H1 (cell line): ENCODE data around the gene MMP17. TPM values are rescaled to one million over a fixed set of nuclear protein-coding genes. Genes with fewer than 3 reads are reported as not detected.

Experiments
- CTCF ChIA-PET: fragments of 300-600 bp; sonication (Branson Sonifier 250); formaldehyde crosslinking; loops from one replicate; lab custom pipeline; 2021; ENCODE audit not compliant: partially characterized antibody; lab: Charles Lee
- POLR2A ChIA-PET: fragments of 300-600 bp; sonication (Branson Sonifier 250); formaldehyde crosslinking; loops from one replicate; lab custom pipeline; 2021; ENCODE audit warnings: inconsistent platforms; ENCODE audit not compliant: partially characterized antibody; lab: Charles Lee
- DNase-seq, 2 experiments: peaks; one replicate each; pipeline versions ENCODE4 v3.0.0 to v3.0.0-alpha.2; 2010 to 2022; ENCODE audit warnings: low spot score in 2 of 2, low read depth in 1 of 2, mixed read lengths in 1 of 2
- FAIRE-seq: peaks from 2 replicates; lab custom pipeline; 2011; peaks lifted over from hg19 to GRCh38; lab: Jason Lieb, UNC
- H2AFZ ChIP-seq: 2 replicates; pipeline ENCODE4 v1.8.1; 2012; ENCODE audit warnings: low read length, inconsistent platforms
- H2AK5ac ChIP-seq: 2 replicates; pipeline ENCODE4 v1.6.1; 2013; ENCODE audit warnings: low read depth, low read length
- H2BK120ac ChIP-seq: replicated peaks from 2 replicates; pipeline ENCODE3; 2013; ENCODE audit warnings: low read depth, low read length, inconsistent platforms
- H2BK12ac ChIP-seq: 2 replicates; pipeline ENCODE4 v1.6.1; 2013; ENCODE audit warnings: low read depth, low read length
- H2BK15ac ChIP-seq: 2 replicates; pipeline ENCODE4 v1.6.1; 2013; ENCODE audit warnings: low read length
- H2BK20ac ChIP-seq: 2 replicates; pipeline ENCODE4 v1.6.1; 2013; ENCODE audit warnings: low read length
- H2BK5ac ChIP-seq: 2 replicates; pipeline ENCODE4 v1.6.1; 2013; ENCODE audit warnings: low read depth, low read length
- H3K14ac ChIP-seq: 2 replicates; pipeline ENCODE4 v1.6.1; 2013; ENCODE audit warnings: inconsistent platforms; ENCODE audit not compliant: insufficient read length
- H3K18ac ChIP-seq: 2 replicates; pipeline ENCODE4 v1.6.1; 2013; ENCODE audit warnings: low read length; ENCODE audit errors: extremely low read depth
- H3K23ac ChIP-seq: 2 replicates; pipeline ENCODE4 v1.6.1; 2013; ENCODE audit warnings: inconsistent platforms; ENCODE audit not compliant: insufficient read length
- H3K23me2 ChIP-seq: 2 replicates; pipeline ENCODE4 v1.6.1; 2013; ENCODE audit warnings: low read depth, low read length
- H3K27ac ChIP-seq: 2 replicates; pipeline ENCODE4 v1.6.1; 2011; ENCODE audit warnings: low read depth, low read length, inconsistent platforms
- H3K27me3 ChIP-seq, 4 experiments: replicated peaks in 1 of 4; 1 replicate in 1 of 4; 2 replicates in 3 of 4; pipeline versions ENCODE4 v1.6.1 to v1.8.1; 2011 to 2013; ENCODE audit warnings: low read length in 3 of 4, mild to moderate bottlenecking in 3 of 4, inconsistent platforms in 2 of 4, mixed read lengths in 2 of 4, moderate library complexity in 1 of 4; ENCODE audit not compliant: control insufficient read depth in 3 of 4, insufficient read depth in 3 of 4; ENCODE audit errors: extremely low read depth in 1 of 4
- H3K36me3 ChIP-seq, 4 experiments: 2 replicates each; pipeline versions ENCODE4 v1.6.1 to v1.8.1; 2011 to 2013; ENCODE audit warnings: mild to moderate bottlenecking in 4 of 4, low read length in 3 of 4, moderate library complexity in 2 of 4, control low read depth in 1 of 4, inconsistent platforms in 1 of 4; ENCODE audit not compliant: insufficient read depth in 4 of 4, control insufficient read depth in 2 of 4
- H3K4ac ChIP-seq: replicated peaks from 2 replicates; pipeline ENCODE3; 2013; ENCODE audit warnings: low read length, low read depth, mixed read lengths, inconsistent platforms; ENCODE audit not compliant: insufficient read length
- H3K4me1 ChIP-seq, 4 experiments: replicated peaks in 1 of 4; 1 replicate in 1 of 4; 2 replicates in 3 of 4; pipeline versions ENCODE4 v1.6.1 to v1.8.1; 2011 to 2013; ENCODE audit warnings: low read length in 3 of 4, inconsistent platforms in 2 of 4, mixed read lengths in 1 of 4; ENCODE audit not compliant: insufficient read depth in 4 of 4, control insufficient read depth in 3 of 4
- H3K4me2 ChIP-seq, 2 experiments: 2 replicates each; pipeline versions ENCODE4 v1.6.1 to v1.8.1; 2011 to 2013; ENCODE audit warnings: low read depth in 2 of 2, low read length in 2 of 2, control low read depth in 1 of 2, inconsistent platforms in 1 of 2, mild to moderate bottlenecking in 1 of 2; ENCODE audit not compliant: insufficient read depth in 1 of 2
- H3K4me3 ChIP-seq, 4 experiments: fragments of 200-600, 300-600 bp in 1 of 4; sonication (generic), shearing (Covaris generic), sonication (Bioruptor Twin) in 1 of 4; 2 replicates each; pipeline versions ENCODE4 v1.5.1 to v1.8.1; 2011 to 2016; ENCODE audit warnings: low read length in 4 of 4, low read depth in 3 of 4, control low read depth in 2 of 4, inconsistent platforms in 2 of 4, mild to moderate bottlenecking in 2 of 4, mixed read lengths in 1 of 4, moderate library complexity in 1 of 4; ENCODE audit not compliant: insufficient read depth in 2 of 4; ENCODE audit errors: extremely low read depth in 1 of 4
- H3K56ac ChIP-seq: replicated peaks from 2 replicates; pipeline ENCODE3; 2013; ENCODE audit warnings: low read depth, mild to moderate bottlenecking, mixed read lengths, low read length, inconsistent platforms; ENCODE audit not compliant: insufficient read length
- H3K79me1 ChIP-seq: 2 replicates; pipeline ENCODE4 v1.6.1; 2013; ENCODE audit warnings: low read depth, low read length, control low read depth
- H3K79me2 ChIP-seq, 2 experiments: 2 replicates each; pipeline versions ENCODE4 v1.6.1 to v1.8.1; 2012 to 2013; ENCODE audit warnings: low read length in 2 of 2, mild to moderate bottlenecking in 2 of 2, inconsistent platforms in 1 of 2; ENCODE audit not compliant: insufficient read depth in 2 of 2, control insufficient read depth in 1 of 2
- H3K9ac ChIP-seq, 4 experiments: replicated peaks in 1 of 4; 1 replicate in 1 of 4; 2 replicates in 3 of 4; pipeline versions ENCODE4 v1.6.1 to v1.8.1; 2011 to 2013; ENCODE audit warnings: low read depth in 3 of 4, low read length in 3 of 4, control low read depth in 2 of 4, mild to moderate bottlenecking in 2 of 4, moderate library complexity in 2 of 4, inconsistent platforms in 1 of 4; ENCODE audit errors: extremely low read depth in 1 of 4
- H3K9me3 ChIP-seq, 2 experiments: 2 replicates each; pipeline versions ENCODE4 v1.6.1 to v1.8.1; 2012 to 2013; ENCODE audit warnings: mild to moderate bottlenecking in 2 of 2, moderate library complexity in 2 of 2, control low read depth in 1 of 2, inconsistent platforms in 1 of 2, low read depth in 1 of 2, low read length in 1 of 2, mixed read lengths in 1 of 2; ENCODE audit not compliant: insufficient read depth in 2 of 2
- H4K20me1 ChIP-seq, 2 experiments: replicated peaks in 1 of 2; 2 replicates each; pipeline versions ENCODE3 to v1.8.1; 2011 to 2013; ENCODE audit warnings: inconsistent platforms in 2 of 2, low read length in 2 of 2, mild to moderate bottlenecking in 1 of 2; ENCODE audit not compliant: insufficient read depth in 2 of 2, control insufficient read depth in 1 of 2
- H4K5ac ChIP-seq: 2 replicates; pipeline ENCODE4 v1.6.1; 2013; ENCODE audit warnings: low read length, low read depth, mixed read lengths, inconsistent platforms; ENCODE audit not compliant: insufficient read length
- H4K8ac ChIP-seq: 2 replicates; pipeline ENCODE4 v1.8.0; 2013; ENCODE audit warnings: mild to moderate bottlenecking, moderate library complexity, low read length, inconsistent platforms; ENCODE audit not compliant: insufficient read depth; ENCODE audit errors: extremely low read depth
- H4K91ac ChIP-seq: replicated peaks from 2 replicates; pipeline ENCODE3; 2013; ENCODE audit warnings: low read length, mixed read lengths, inconsistent platforms; ENCODE audit not compliant: insufficient read length
- EZH2 ChIP-seq: fragments of 200-600 bp; sonication (generic); IDR thresholded peaks from 2 replicates; pipeline ENCODE4 v1.7.1; 2012; ENCODE audit warnings: low read depth, mild to moderate bottlenecking, moderate library complexity, low read length, inconsistent platforms; ENCODE audit not compliant: severe bottlenecking
- SP4 ChIP-seq: IDR thresholded peaks from 2 replicates; pipeline ENCODE4 v1.6.1; 2012; ENCODE audit warnings: low read length, inconsistent platforms
- WGBS, 2 experiments: shearing (Covaris generic) in 1 of 2; methylation state at CpG; one replicate each; pipeline versions ENCODE4 v1.1.6 to v1.1.7; 2013 to 2015; ENCODE audit warnings: low lambda C conversion rate in 2 of 2, mixed read lengths in 2 of 2, inconsistent platforms in 1 of 2, low coverage in 1 of 2, missing lambda C conversion rate in 1 of 2; ENCODE audit not compliant: insufficient replicate concordance in 2 of 2, insufficient coverage in 1 of 2, insufficient read length in 1 of 2; ENCODE audit errors: extremely low coverage in 1 of 2, missing lambda C conversion rate in 1 of 2; 5-methylcytosine and 5-hydroxymethylcytosine counted together
- polyA plus RNA-seq, 7 experiments: library from polyadenylated mRNA; depleted of rRNA in 3 of 7; stranded (reverse) in 5 of 7; unstranded in 2 of 7; fragments of >200 nt in 5 of 7; fragments of 200-250 nt in 2 of 7; gene quantifications; 1 replicate in 5 of 7; 2 replicates in 1 of 7; 4 replicates in 1 of 7; pipeline versions ENCODE4 v1.2.1 to v1.2.3, GENCODE V29; 2011 to 2013; ENCODE audit warnings: missing spikeins in 2 of 7, mixed read lengths in 2 of 7
- total RNA-seq: library from RNA; stranded (reverse); fragmentation: NEBNext Ultra II Directional; extraction: Animal tissue kit (Norgen Biotek cat#: 25700); gene quantifications from 2 replicates; pipeline ENCODE4 v1.2.1, GENCODE V29; 2021
- TF ChIP-seq, protein P1 (sequence below): IDR thresholded peaks from 2 replicates; pipeline ENCODE4 v1.6.1; 2012; ENCODE audit warnings: inconsistent platforms

MMP17 gene
- total and polyA plus RNA-seq, 2 of the 8 experiments (the other 6 are each of a cell fraction or from before 2014, with no cell fraction given): 41.3 to 53.8 TPM

DNA sequence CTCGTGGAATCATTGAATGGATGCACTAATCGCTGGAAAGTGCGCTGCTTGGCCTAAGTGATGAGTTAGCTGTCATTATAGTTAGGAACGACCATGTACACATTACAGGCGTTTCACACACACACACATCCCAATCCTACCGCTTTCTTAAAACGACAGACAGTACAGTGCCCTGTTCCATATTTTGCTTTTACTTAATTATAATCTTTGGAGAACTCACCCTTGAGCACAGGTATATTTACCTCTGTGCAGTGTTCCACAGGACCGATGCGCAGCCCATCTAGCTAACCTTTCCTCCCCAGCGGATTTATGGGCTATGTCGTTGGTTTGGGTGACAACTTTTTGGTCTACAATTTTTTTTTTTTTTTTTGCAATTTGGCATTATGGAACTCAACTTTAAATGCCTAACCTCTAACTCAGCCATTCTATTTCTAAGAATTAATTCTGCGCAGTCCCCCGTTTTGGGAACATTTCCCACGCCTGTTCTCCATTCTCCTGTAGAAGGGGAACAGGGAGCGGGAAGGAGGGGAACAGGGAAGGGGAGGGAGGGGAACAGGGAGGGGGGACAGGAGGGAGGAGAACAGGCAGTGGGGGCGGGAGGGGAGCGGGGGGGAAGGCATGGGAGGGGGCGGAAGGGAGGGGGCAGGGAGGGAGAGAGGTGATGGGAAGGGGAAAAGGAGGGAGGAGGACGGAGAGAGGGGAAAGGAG lies 65.6 kb downstream of the MMP17 start:
- Histone ChIP-seq H2BK5ac (no peak overlapping the region), H3K79me2 (peaks cover 0 to 18% of the 10 kb centered on the region in 2 experiments; a peak in 1 of 4 replicates), H3K27me3 (no peaks in the 10 kb centered on the region), H3K14ac (no peak overlapping the region), H3K4ac (no peak overlapping the region), H3K36me3 (peaks cover 0 to 7% (median 3%) of the 10 kb centered on the region in 4 experiments; a peak in 3 of 8 replicates), H2BK120ac (no peak overlapping the region), H2BK20ac (no peak overlapping the region), H3K23me2 (peaks cover 9% of the 10 kb centered on the region; the same call in 1 of the 2 replicates), H3K4me1 (peaks cover 0 to 16% (median 14%) of the 10 kb centered on the region in 4 experiments; a peak in 6 of 7 replicates), H3K79me1 (peaks cover 5% of the 10 kb centered on the region), H3K9ac (no peak overlapping the region), H3K9me3 (no peaks in the 10 kb centered on the region), H2AFZ (no peak overlapping the region), H4K5ac (no peak overlapping the region), H3K56ac (no peak overlapping the region), H3K27ac (no peak overlapping the region), H3K4me2 (no peak overlapping the region; a peak in 1 of 4 replicates), H3K18ac (no peak overlapping the region), H3K4me3 (peak overlapping the region in 2 of 4 experiments; percentile 5 to 46; a peak in 3 of 8 replicates), H4K91ac (no peak overlapping the region), H4K20me1 (peaks cover 16 to 18% of the 10 kb centered on the region in 2 experiments), H2BK12ac (peak overlapping the region; percentile 68; the same call in 1 of the 2 replicates), H4K8ac (no peak overlapping the region), H3K23ac (no peak overlapping the region), H2AK5ac (no peak overlapping the region), H2BK15ac (no peak overlapping the region)
- POLR2A ChIA-PET: interaction anchor here (1.2 kb wide), 1 partner anchor 40 kb away, joined by 3 read pairs; no protein-coding TSS in a partner anchor
- CTCF ChIA-PET: no interaction called here
- TF ChIP-seq SP4 (no peak), EZH2 (no peak)
- TF ChIP-seq, protein P1, sequence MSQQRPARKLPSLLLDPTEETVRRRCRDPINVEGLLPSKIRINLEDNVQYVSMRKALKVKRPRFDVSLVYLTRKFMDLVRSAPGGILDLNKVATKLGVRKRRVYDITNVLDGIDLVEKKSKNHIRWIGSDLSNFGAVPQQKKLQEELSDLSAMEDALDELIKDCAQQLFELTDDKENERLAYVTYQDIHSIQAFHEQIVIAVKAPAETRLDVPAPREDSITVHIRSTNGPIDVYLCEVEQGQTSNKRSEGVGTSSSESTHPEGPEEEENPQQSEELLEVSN: no peak
- no peak for DNase-seq
- no peak for FAIRE-seq
- 77% methylated on average over 14 of the region's 19 CpGs; no CpG with 5 or more reads in 1 of the 2 experiments for WGBS, 2 experiments
